Measurements from ENCODE around the gene LRRC37A2. TPM values are rescaled to one million over a fixed set of nuclear protein-coding genes. Genes with fewer than 3 reads are reported as not detected.
"Not testable (repeated sequence)": the region's sequence is repeated elsewhere in the genome, so short reads cannot be mapped to it uniquely, and the experiment has no call there.

LRRC37A2 gene
- total RNA-seq, 1 experiment from 2014 or later, result 9.3 TPM

GRCh38 chr17:46492021-46492420 is 20.2 kb upstream of the LRRC37A2 start:
- no CpG with 5 or more reads among the region's 16 CpGs for WGBS (ENCODE audit: extremely low coverage, insufficient read length, low lambda C conversion rate)
- H2AFZ ChIP-seq (ENCODE audit: low read length); H3K9me3 Mint-ChIP-seq; H4K91ac ChIP-seq (ENCODE audit: insufficient read length, low read depth, low read length); H3K9ac ChIP-seq (ENCODE audit: extremely low read depth, insufficient read length, low read length); H2BK15ac ChIP-seq (ENCODE audit: low read depth, low read length); H3K27ac ChIP-seq (ENCODE audit: insufficient read length, low read depth, low read length); H3K4me1 ChIP-seq (ENCODE audit: insufficient read depth, low read length); H3K27ac Mint-ChIP-seq; H3K9me3 ChIP-seq (ENCODE audit: control insufficient read depth, low read depth, low read length); H4K20me1 ChIP-seq (ENCODE audit: control insufficient read depth, insufficient read depth, insufficient read length); H3K56ac ChIP-seq (ENCODE audit: insufficient read length, low read depth, low read length); H3K27me3 Mint-ChIP-seq (ENCODE audit: low read depth); H3K4ac ChIP-seq (ENCODE audit: low read depth, low read length); H3K79me1 ChIP-seq (ENCODE audit: insufficient read depth, low read depth, low read length, poor library complexity, severe bottlenecking); H3K4me2 ChIP-seq (ENCODE audit: insufficient read depth, insufficient read length, low read length); H3K4me3 Mint-ChIP-seq; H3K79me2 ChIP-seq (ENCODE audit: insufficient read depth, low read length); H2AK5ac ChIP-seq (ENCODE audit: insufficient read length, low read length); H3T11ph ChIP-seq (ENCODE audit: low read length); H3K14ac ChIP-seq (ENCODE audit: insufficient read depth, low read length); H4K5ac ChIP-seq (ENCODE audit: insufficient read length, low read depth, low read length); H2BK20ac ChIP-seq (ENCODE audit: low read depth, low read length, poor library complexity, severe bottlenecking); H3K27me3 ChIP-seq (ENCODE audit: insufficient read depth, low read length); H3K36me3 Mint-ChIP-seq (ENCODE audit: insufficient read depth in 1 of 3, low read depth in 3 of 3); H2BK12ac ChIP-seq (ENCODE audit: insufficient read length, low read depth, low read length); H2BK120ac ChIP-seq (ENCODE audit: low read depth, low read length, poor library complexity, severe bottlenecking); H3K4me1 Mint-ChIP-seq; H3K23ac ChIP-seq (ENCODE audit: insufficient read length, low read depth, low read length); H3K18ac ChIP-seq (ENCODE audit: insufficient read length, low read depth, low read length); H4K8ac ChIP-seq (replicated peaks; ENCODE audit: insufficient read length, low read depth, low read length); H3K23me2 ChIP-seq (ENCODE audit: insufficient read length, low read depth, low read length, poor library complexity, severe bottlenecking); H2BK5ac ChIP-seq (ENCODE audit: insufficient read length, low read length): not testable (repeated sequence)
- DNase-seq, result peak; percentile 16

- not testable (repeated sequence) for H2AK5ac ChIP-seq (ENCODE audit: insufficient read length, low read length); H2BK15ac ChIP-seq (ENCODE audit: low read depth, low read length); H2BK5ac ChIP-seq (ENCODE audit: insufficient read length, low read length); H3K18ac ChIP-seq (ENCODE audit: insufficient read length, low read depth, low read length); H3K23me2 ChIP-seq (ENCODE audit: insufficient read length, low read depth, low read length, poor library complexity, severe bottlenecking); H4K91ac ChIP-seq (ENCODE audit: insufficient read length, low read depth, low read length); H2BK120ac ChIP-seq (ENCODE audit: low read depth, low read length, poor library complexity, severe bottlenecking); H3K56ac ChIP-seq (ENCODE audit: insufficient read length, low read depth, low read length); H3T11ph ChIP-seq (ENCODE audit: low read length); H3K79me1 ChIP-seq (ENCODE audit: insufficient read depth, low read depth, low read length, poor library complexity, severe bottlenecking); H3K4me2 ChIP-seq (ENCODE audit: insufficient read depth, insufficient read length, low read length); H3K4me3 Mint-ChIP-seq; H3K36me3 Mint-ChIP-seq (ENCODE audit: insufficient read depth in 1 of 3, low read depth in 3 of 3); H3K27ac ChIP-seq (ENCODE audit: insufficient read length, low read depth, low read length); H3K27me3 ChIP-seq (ENCODE audit: insufficient read depth, low read length); H2AFZ ChIP-seq (ENCODE audit: low read length); H2BK12ac ChIP-seq (ENCODE audit: insufficient read length, low read depth, low read length); H3K9me3 ChIP-seq (ENCODE audit: control insufficient read depth, low read depth, low read length); H4K5ac ChIP-seq (ENCODE audit: insufficient read length, low read depth, low read length); H4K20me1 ChIP-seq (ENCODE audit: control insufficient read depth, insufficient read depth, insufficient read length); DNase-seq; H3K23ac ChIP-seq (ENCODE audit: insufficient read length, low read depth, low read length); H3K4me1 Mint-ChIP-seq; H2BK20ac ChIP-seq (ENCODE audit: low read depth, low read length, poor library complexity, severe bottlenecking); H3K79me2 ChIP-seq (ENCODE audit: insufficient read depth, low read length); H3K4ac ChIP-seq (ENCODE audit: low read depth, low read length); H3K9ac ChIP-seq (ENCODE audit: extremely low read depth, insufficient read length, low read length); H3K27me3 Mint-ChIP-seq (ENCODE audit: low read depth); H3K27ac Mint-ChIP-seq; H3K4me1 ChIP-seq (ENCODE audit: insufficient read depth, low read length); H3K14ac ChIP-seq (ENCODE audit: insufficient read depth, low read length); H4K8ac ChIP-seq (replicated peaks; ENCODE audit: insufficient read length, low read depth, low read length); H3K9me3 Mint-ChIP-seq
- no CpG with 5 or more reads among the region's 6 CpGs for WGBS (ENCODE audit: extremely low coverage, insufficient read length, low lambda C conversion rate)
Observed at GRCh38 chr17:46499437-46500139, 12.7 kb upstream of the LRRC37A2 start.
